ENCODE measurements around the gene CAMK2D.

Gene CAMK2D

DNA sequence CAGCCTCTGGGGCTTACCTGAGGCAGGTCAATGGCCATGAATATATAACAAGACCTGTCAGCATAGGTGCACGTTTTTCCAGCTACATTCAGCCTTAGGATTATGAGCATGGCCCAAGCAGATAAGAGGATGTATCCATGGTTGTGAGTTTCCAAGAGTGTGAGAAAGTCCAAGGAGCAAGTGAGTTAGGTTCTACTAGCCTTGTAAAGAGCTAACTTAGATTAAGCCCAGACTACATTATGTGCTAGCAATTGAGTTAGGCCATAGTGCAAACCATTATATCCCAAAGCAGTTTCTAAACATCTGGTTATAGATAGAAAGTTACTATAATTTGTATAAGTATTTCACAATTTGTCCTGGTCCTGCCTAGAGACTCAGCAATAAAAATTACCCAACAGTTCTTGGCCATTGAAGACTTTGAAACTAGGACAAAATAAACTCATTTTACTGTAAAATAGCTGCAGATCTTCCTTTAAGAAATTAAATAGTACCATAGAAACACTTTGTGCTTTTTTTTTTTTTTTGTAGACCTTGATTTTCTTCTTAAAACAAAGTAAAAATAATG lies 312.0 kb downstream of the CAMK2D start:
- Histone ChIP-seq H3K36me3 (ENCODE audit: control insufficient read depth in 1 of 2, insufficient read depth in 2 of 2, low read length in 2 of 2) (peaks cover 0 to 8% of the 10 kb centered on the region in 2 donors), H3K4me3 (ENCODE audit: low read depth in 1 of 2, low read length in 2 of 2) (no peak overlapping the region), H3K27ac (ENCODE audit: low read length) (no peak overlapping the region), H3K9me3 (ENCODE audit: control insufficient read depth in 1 of 2, low read length in 2 of 2) (peaks cover 0 to 3% of the 10 kb centered on the region in 2 donors), H3K27me3 (ENCODE audit: low read depth, low read length) (no peaks in the 10 kb centered on the region), H3K4me1 (ENCODE audit: control insufficient read depth in 1 of 2, insufficient read depth in 2 of 2, low read length in 2 of 2) (peaks cover 8 to 19% of the 10 kb centered on the region in 2 donors)

DNA sequence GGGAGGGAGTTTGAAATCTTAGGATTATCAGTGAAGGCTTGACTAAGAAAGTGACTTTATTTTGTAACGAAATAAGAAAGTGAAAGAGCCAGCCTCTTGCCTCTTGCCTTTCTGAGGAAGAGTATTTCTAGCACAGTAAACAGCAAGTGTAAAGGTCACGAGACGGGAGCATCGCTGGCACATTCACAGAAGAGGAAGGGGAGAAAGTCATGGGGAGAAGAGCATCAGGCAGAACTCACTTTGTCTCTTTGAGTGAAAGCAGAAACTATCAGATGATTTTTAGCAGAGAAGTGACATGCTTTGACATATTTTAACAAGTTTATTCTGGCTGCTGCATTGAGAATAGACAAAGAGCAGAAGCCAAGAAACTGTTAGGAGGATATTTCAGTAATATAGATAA lies 313.8 kb downstream of the CAMK2D start:
- Histone ChIP-seq H3K4me1 (ENCODE audit: control insufficient read depth in 1 of 2, insufficient read depth in 2 of 2, low read length in 2 of 2) (peaks cover 8 to 19% of the 10 kb centered on the region in 2 donors), H3K9me3 (ENCODE audit: control insufficient read depth in 1 of 2, low read length in 2 of 2) (peaks cover 0 to 3% of the 10 kb centered on the region in 2 donors), H3K36me3 (ENCODE audit: control insufficient read depth in 1 of 2, insufficient read depth in 2 of 2, low read length in 2 of 2) (peaks cover 0 to 8% of the 10 kb centered on the region in 2 donors), H3K27ac (ENCODE audit: low read length) (peak overlapping the region; percentile 89), H3K4me3 (ENCODE audit: low read depth in 1 of 2, low read length in 2 of 2) (no peak overlapping the region), H3K27me3 (ENCODE audit: low read depth, low read length) (no peaks in the 10 kb centered on the region)

DNA sequence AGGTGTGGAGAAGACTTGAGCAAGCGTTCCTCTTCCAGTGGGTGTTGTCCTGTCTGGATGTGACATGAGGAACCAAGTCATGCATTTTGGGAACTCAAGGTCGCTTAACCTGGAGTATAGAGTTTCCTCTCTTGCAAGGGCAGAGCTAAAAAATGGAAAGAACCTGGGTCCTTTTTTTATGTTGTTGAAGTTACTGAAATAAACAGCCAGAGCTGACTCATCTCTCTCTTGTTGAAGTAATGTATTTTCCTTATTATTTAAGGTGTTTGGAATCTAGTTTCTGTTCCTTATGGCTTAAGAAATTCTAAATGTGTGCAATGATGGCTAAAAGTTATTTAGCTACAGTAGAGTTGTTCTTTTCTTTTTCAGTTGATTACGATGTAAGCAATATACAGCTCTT lies 314.5 kb downstream of the CAMK2D start:
- peak overlapping the region in 1 of 2 donors; percentile 3 for H3K4me3 ChIP-seq (ENCODE audit: low read depth in 1 of 2, low read length in 2 of 2)
- no peaks in the 10 kb centered on the region for H3K27me3 ChIP-seq (ENCODE audit: low read depth, low read length)
- H3K27ac ChIP-seq (ENCODE audit: low read length) = peak overlapping the region; percentile 89
- peaks cover 8 to 15% of the 10 kb centered on the region in 2 donors for H3K4me1 ChIP-seq (ENCODE audit: control insufficient read depth in 1 of 2, insufficient read depth in 2 of 2, low read length in 2 of 2)
- peaks cover 0 to 8% of the 10 kb centered on the region in 2 donors for H3K36me3 ChIP-seq (ENCODE audit: control insufficient read depth in 1 of 2, insufficient read depth in 2 of 2, low read length in 2 of 2)
- H3K9me3 ChIP-seq (ENCODE audit: control insufficient read depth in 1 of 2, low read length in 2 of 2) = peaks cover 0 to 3% of the 10 kb centered on the region in 2 donors

DNA sequence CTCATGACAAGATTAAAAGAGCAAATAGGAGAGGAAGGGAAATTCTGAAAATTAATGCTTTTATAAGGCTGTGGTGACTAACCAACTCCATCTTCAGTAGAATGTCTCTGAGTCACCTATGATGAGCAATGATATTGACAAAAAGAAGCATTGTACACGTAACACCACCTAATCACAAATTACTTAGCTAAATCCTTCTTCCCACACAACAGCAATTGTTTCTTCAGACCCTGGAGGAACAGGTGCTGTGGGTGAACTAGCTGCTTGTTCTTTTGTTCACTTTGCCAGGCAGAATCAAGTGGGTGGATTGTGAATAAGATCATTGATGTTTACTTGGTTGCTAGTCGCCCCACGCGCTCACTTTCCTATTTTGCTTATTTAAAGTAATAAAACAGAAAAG lies 315.5 kb downstream of the CAMK2D start:
- H3K36me3 ChIP-seq (ENCODE audit: control insufficient read depth in 1 of 2, insufficient read depth in 2 of 2, low read length in 2 of 2) = peaks cover 0 to 8% of the 10 kb centered on the region in 2 donors

DNA sequence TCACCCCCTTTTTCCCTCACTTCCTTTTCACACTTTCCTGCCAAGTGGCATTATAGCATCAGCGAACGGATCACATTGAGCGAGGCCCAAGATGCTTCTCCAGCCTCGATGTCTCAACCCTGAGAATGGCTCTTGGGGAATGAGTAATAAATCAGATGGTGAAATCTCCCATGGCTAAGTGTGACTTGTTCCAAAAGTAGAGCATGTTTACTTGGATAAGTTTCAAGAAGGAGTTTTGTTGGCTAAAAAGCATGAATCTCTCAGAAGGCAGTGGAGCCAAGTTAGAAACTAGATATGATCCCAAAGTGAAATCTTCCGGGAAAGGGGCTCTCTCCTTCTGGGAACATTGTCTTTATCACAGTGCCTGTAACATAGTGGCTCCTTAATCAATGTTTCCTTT lies 316.3 kb downstream of the CAMK2D start:
- Histone ChIP-seq H3K4me1 (ENCODE audit: control insufficient read depth in 1 of 2, insufficient read depth in 2 of 2, low read length in 2 of 2) (peaks cover 8 to 14% of the 10 kb centered on the region in 2 donors), H3K4me3 (ENCODE audit: low read depth in 1 of 2, low read length in 2 of 2) (no peak overlapping the region), H3K27ac (ENCODE audit: low read length) (peak overlapping the region; percentile 89), H3K27me3 (ENCODE audit: low read depth, low read length) (no peaks in the 10 kb centered on the region), H3K36me3 (ENCODE audit: control insufficient read depth in 1 of 2, insufficient read depth in 2 of 2, low read length in 2 of 2) (peaks cover 0 to 8% of the 10 kb centered on the region in 2 donors), H3K9me3 (ENCODE audit: control insufficient read depth in 1 of 2, low read length in 2 of 2) (peaks cover 0 to 3% of the 10 kb centered on the region in 2 donors)

More for the DNA sequence above, 315.5 kb downstream of the CAMK2D start:
- Histone ChIP-seq H3K9me3 (ENCODE audit: control insufficient read depth in 1 of 2, low read length in 2 of 2) (peaks cover 0 to 3% of the 10 kb centered on the region in 2 donors), H3K27me3 (ENCODE audit: low read depth, low read length) (no peaks in the 10 kb centered on the region), H3K4me3 (ENCODE audit: low read depth in 1 of 2, low read length in 2 of 2) (no peak overlapping the region), H3K27ac (ENCODE audit: low read length) (peak overlapping the region; percentile 89), H3K4me1 (ENCODE audit: control insufficient read depth in 1 of 2, insufficient read depth in 2 of 2, low read length in 2 of 2) (peaks cover 8 to 14% of the 10 kb centered on the region in 2 donors)

DNA sequence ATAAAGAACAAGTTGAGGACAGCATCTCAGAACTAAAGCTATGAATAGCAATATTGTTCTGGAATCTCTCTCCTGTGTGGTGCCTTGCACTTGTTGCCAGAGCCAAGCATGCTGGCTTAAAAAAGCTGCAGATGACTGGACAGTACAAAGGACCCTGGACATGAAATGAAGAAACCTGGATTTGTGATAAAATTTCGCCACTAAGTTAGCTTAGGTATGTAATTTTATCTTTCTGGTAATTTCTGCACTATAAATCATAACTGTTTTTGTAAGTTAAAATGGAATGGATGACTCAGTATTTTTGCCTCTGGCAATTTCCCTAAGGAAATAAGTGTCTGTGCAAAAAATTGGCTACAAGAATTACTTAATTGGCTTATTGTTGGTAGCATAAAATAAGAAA lies 317.2 kb downstream of the CAMK2D start:
- H3K9me3 ChIP-seq (ENCODE audit: control insufficient read depth in 1 of 2, low read length in 2 of 2) = peaks cover 0 to 3% of the 10 kb centered on the region in 2 donors
- no peaks in the 10 kb centered on the region for H3K27me3 ChIP-seq (ENCODE audit: low read depth, low read length)
- peaks cover 0 to 8% of the 10 kb centered on the region in 2 donors for H3K36me3 ChIP-seq (ENCODE audit: control insufficient read depth in 1 of 2, insufficient read depth in 2 of 2, low read length in 2 of 2)
- no peak overlapping the region for H3K4me3 ChIP-seq (ENCODE audit: low read depth in 1 of 2, low read length in 2 of 2)
- H3K27ac ChIP-seq (ENCODE audit: low read length) = peak overlapping the region; percentile 89
- peaks cover 8 to 14% of the 10 kb centered on the region in 2 donors for H3K4me1 ChIP-seq (ENCODE audit: control insufficient read depth in 1 of 2, insufficient read depth in 2 of 2, low read length in 2 of 2)

DNA sequence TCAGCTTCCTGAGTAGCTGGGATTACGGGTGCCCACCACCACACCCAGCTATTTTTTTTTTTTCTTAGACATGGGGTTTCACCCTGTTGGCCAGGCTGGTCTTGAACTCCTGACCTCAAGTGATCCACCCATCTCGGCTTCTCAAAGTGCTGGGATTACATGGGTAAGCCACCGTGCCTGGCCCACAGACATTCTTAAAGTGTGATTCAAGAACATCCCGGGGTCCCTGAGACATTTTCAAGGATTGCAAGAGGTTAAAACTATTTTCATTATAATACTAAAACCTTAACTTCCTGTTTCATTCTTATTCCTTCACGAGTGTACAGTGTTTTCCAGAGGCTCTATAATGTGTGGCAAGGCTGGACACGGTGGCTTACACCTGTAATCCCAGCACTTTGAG lies 318.7 kb downstream of the CAMK2D start:
- Histone ChIP-seq H3K27me3 (ENCODE audit: low read depth, low read length) (no peaks in the 10 kb centered on the region), H3K4me1 (ENCODE audit: control insufficient read depth in 1 of 2, insufficient read depth in 2 of 2, low read length in 2 of 2) (peaks cover 8 to 14% of the 10 kb centered on the region in 2 donors), H3K9me3 (ENCODE audit: control insufficient read depth in 1 of 2, low read length in 2 of 2) (peaks cover 0 to 3% of the 10 kb centered on the region in 2 donors), H3K27ac (ENCODE audit: low read length) (no peak overlapping the region), H3K36me3 (ENCODE audit: control insufficient read depth in 1 of 2, insufficient read depth in 2 of 2, low read length in 2 of 2) (peaks cover 0 to 8% of the 10 kb centered on the region in 2 donors), H3K4me3 (ENCODE audit: low read depth in 1 of 2, low read length in 2 of 2) (no peak overlapping the region)

DNA sequence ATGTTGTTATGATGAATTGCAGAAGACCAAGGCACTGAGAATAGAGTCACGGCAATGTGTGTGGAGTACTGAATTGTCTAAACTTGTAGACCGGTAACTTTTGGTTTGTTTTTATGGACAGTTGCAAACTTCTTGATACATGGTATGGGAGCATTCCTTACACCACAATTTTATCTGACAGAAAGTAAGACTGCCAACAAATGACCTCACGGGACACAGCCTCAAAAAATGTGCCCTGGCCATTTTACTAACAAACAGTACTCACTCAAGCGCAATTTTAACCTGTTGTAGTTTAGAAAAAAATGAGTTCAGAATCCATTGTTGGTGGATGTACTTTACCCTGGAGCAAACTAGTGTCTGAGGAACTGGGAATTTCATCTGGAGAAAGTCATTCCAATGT lies 321.2 kb downstream of the CAMK2D start:
- no peaks in the 10 kb centered on the region for H3K9me3 ChIP-seq (ENCODE audit: control insufficient read depth in 1 of 2, low read length in 2 of 2)
- no peak overlapping the region for H3K4me3 ChIP-seq (ENCODE audit: low read depth in 1 of 2, low read length in 2 of 2)
- no peak overlapping the region for H3K27ac ChIP-seq (ENCODE audit: low read length)
- H3K4me1 ChIP-seq (ENCODE audit: control insufficient read depth in 1 of 2, insufficient read depth in 2 of 2, low read length in 2 of 2) = peaks cover 14 to 18% of the 10 kb centered on the region in 2 donors
- H3K27me3 ChIP-seq (ENCODE audit: low read depth, low read length) = no peaks in the 10 kb centered on the region
- peaks cover 0 to 5% of the 10 kb centered on the region in 2 donors for H3K36me3 ChIP-seq (ENCODE audit: control insufficient read depth in 1 of 2, insufficient read depth in 2 of 2, low read length in 2 of 2)

DNA sequence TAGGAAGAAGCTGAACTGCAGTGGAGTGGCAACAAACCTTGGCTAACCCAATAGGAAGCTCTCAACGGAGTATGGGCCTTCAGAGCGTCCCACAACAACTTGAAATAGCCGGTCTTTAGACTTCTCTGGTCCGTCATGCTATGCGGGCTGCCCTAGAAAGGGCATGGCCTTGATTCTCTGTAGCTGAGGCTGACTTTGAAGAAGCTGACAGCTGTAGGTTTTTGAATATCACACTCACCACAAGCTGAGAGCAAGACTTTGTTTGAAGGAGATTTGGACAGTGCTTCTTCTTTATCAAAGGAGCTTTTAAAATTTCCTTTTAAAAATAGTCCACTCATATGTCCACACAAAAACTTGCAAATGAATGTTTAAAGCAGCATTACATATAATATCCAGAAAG lies 322.9 kb downstream of the CAMK2D start:
- H3K4me1 ChIP-seq (ENCODE audit: control insufficient read depth in 1 of 2, insufficient read depth in 2 of 2, low read length in 2 of 2) = peaks cover 12 to 18% of the 10 kb centered on the region in 2 donors
- H3K27ac ChIP-seq (ENCODE audit: low read length) = no peak overlapping the region
- no peaks in the 10 kb centered on the region for H3K27me3 ChIP-seq (ENCODE audit: low read depth, low read length)

DNA sequence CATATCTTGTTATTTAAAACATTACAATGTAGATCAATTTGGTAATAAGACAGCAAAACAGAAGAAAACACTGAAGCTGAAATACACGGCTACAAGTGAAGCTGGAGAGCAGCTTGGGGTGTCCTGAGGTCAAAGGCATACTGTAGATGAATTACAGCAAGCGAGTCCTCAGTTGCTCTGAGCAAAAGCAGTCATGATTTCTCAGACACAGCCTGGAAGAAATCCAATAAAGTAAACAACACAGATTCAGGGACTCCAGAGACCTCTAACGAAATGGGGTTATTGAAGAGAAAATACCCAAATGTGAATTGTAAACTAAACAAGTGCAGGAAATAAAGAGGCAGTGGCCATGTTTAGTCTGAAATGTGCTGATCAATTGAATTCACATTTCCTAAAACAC lies 324.4 kb downstream of the CAMK2D start:
- peaks cover 12 to 23% of the 10 kb centered on the region in 2 donors for H3K4me1 ChIP-seq (ENCODE audit: control insufficient read depth in 1 of 2, insufficient read depth in 2 of 2, low read length in 2 of 2)
- peak overlapping the region in 1 of 2 donors; percentile 33 for H3K4me3 ChIP-seq (ENCODE audit: low read depth in 1 of 2, low read length in 2 of 2)
- H3K27ac ChIP-seq (ENCODE audit: low read length) = peak overlapping the region; percentile 27
- no peaks in the 10 kb centered on the region for H3K27me3 ChIP-seq (ENCODE audit: low read depth, low read length)
- no peaks in the 10 kb centered on the region for H3K36me3 ChIP-seq (ENCODE audit: control insufficient read depth in 1 of 2, insufficient read depth in 2 of 2, low read length in 2 of 2)
- no peaks in the 10 kb centered on the region for H3K9me3 ChIP-seq (ENCODE audit: control insufficient read depth in 1 of 2, low read length in 2 of 2)

More for the DNA sequence above, 322.9 kb downstream of the CAMK2D start:
- H3K36me3 ChIP-seq (ENCODE audit: control insufficient read depth in 1 of 2, insufficient read depth in 2 of 2, low read length in 2 of 2) = no peaks in the 10 kb centered on the region
- H3K4me3 ChIP-seq (ENCODE audit: low read depth in 1 of 2, low read length in 2 of 2) = no peak overlapping the region
- no peaks in the 10 kb centered on the region for H3K9me3 ChIP-seq (ENCODE audit: control insufficient read depth in 1 of 2, low read length in 2 of 2)

DNA sequence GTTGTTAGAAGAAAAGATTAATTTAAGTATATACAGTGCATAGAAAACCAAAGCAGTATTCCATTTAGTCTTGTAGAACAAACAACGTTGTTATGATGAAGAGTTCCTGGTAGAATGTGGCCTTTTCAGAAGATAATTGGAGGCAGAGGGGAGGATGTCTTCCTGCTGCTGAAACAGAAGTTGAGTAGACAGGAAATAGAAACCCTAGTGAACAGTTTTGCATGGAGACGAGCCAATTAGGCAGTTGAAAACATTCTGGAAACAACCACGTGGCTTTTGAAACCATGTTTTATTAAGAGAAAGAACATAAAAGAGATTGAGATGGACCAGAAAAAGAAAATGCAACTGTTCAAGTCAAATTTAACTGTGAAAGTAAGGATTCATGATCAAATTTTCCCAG lies 325.2 kb downstream of the CAMK2D start:
- Histone ChIP-seq H3K9me3 (ENCODE audit: control insufficient read depth in 1 of 2, low read length in 2 of 2) (no peaks in the 10 kb centered on the region), H3K27ac (ENCODE audit: low read length) (peak overlapping the region; percentile 27), H3K36me3 (ENCODE audit: control insufficient read depth in 1 of 2, insufficient read depth in 2 of 2, low read length in 2 of 2) (no peaks in the 10 kb centered on the region), H3K4me1 (ENCODE audit: control insufficient read depth in 1 of 2, insufficient read depth in 2 of 2, low read length in 2 of 2) (peaks cover 12 to 23% of the 10 kb centered on the region in 2 donors), H3K4me3 (ENCODE audit: low read depth in 1 of 2, low read length in 2 of 2) (peak overlapping the region; percentile 2 to 9), H3K27me3 (ENCODE audit: low read depth, low read length) (no peaks in the 10 kb centered on the region)

DNA sequence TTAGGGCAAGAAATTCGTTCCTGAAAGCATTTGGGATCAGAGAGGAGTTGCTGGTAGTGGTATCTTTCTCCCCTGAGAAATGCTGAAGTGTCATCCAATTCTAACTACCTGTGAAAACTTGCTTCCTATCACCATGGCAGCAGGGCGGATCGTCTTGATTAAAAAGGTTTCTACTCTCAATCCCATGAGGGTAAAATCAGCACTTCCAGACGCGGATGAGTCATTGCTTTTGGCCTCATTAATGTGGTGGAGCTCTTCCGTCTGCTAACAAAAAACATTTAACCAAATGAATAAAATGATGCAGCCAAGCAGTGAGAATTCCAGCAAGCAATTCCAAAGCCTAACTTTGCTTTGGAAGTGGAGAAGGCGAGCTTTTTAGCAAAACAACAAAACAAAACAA lies 325.6 kb downstream of the CAMK2D start:
- Histone ChIP-seq H3K27me3 (ENCODE audit: low read depth, low read length) (no peaks in the 10 kb centered on the region), H3K9me3 (ENCODE audit: control insufficient read depth in 1 of 2, low read length in 2 of 2) (no peaks in the 10 kb centered on the region), H3K4me3 (ENCODE audit: low read depth in 1 of 2, low read length in 2 of 2) (peak overlapping the region; percentile 2 to 9), H3K36me3 (ENCODE audit: control insufficient read depth in 1 of 2, insufficient read depth in 2 of 2, low read length in 2 of 2) (no peaks in the 10 kb centered on the region), H3K27ac (ENCODE audit: low read length) (peak overlapping the region; percentile 27), H3K4me1 (ENCODE audit: control insufficient read depth in 1 of 2, insufficient read depth in 2 of 2, low read length in 2 of 2) (peaks cover 12 to 23% of the 10 kb centered on the region in 2 donors)
